Camera-type eye (tissue), 1 donor: Measurements from ENCODE around the gene PHF2. TPM values are rescaled to one million over a fixed set of nuclear protein-coding genes. Genes with fewer than 3 reads are reported as not detected.

Source experiments
- total RNA-seq: library from RNA; depleted of rRNA; stranded (reverse); fragments of >200 nt; gene quantifications from one replicate; pipeline ENCODE4 v1.2.3, GENCODE V29; 2014

PHF2 gene
- 46.2 TPM for total RNA-seq

DNA sequence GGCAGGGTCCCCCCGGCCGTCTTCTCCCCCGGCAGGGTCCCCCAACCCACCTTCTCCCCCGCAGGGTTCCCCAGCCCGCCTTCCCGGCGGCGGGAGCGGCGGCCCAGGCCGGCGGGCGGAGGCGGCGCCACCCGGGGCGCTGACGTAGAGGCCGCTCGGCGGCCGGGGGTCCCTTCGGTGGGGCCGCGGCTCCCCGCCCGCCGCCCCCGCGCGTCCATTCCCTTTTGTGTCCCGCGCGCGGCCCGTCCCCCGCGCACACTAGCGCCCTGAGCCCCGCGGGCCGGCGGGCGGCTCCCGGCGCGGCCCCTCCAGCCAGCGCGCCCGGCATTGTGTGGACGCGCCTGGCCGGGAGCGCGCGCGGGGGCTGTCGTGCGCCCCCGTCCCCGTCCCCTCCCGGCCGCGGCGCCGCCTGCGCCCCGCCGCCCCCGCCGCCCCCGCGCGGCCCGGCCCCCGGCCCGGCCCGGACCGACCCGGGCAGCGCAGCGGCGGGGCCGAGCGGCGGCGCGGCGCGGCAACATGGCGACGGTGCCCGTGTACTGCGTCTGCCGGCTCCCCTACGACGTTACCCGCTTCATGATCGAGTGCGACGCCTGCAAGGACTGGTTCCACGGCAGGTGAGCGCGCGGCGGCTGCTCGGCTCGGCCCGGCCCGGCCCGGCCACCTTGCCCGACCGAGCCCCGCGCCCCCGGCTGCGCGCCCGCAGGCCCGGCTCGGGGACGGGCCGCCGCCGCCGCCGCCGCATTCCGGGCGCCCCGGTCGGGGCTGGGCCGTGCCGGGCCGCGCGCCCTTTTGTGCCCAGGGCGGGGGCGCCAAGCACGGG lies at the start of gene PHF2:
Gene PHF2, plus strand, starts transcription at position 327 of the 820 bp plus-strand sequence. Its CDS starts 190 bp downstream, at position 517.

Other genes with a start within 250 kb of the PHF2 start
- 85.7 TPM for gene FAM120A, start 124.9 kb upstream of the PHF2 start, total RNA-seq
- 41.9 TPM for gene FAM120AOS, start 123.0 kb upstream of the PHF2 start, total RNA-seq